Heart right ventricle (tissue), 16 donors: Measurements from ENCODE around the gene FAR1. TPM values are rescaled to one million over a fixed set of nuclear protein-coding genes. Genes with fewer than 3 reads are reported as not detected.

ENCODE experiments used
- ATAC-seq, 8 donors: fragments of 200-7000 bp; cut with Tn5 transposase; one replicate each; pipeline ENCODE4 v1.9.1; 2020; ENCODE audit warnings: mild to moderate bottlenecking in 8 of 8, moderate library complexity in 8 of 8, moderate number of reproducible peaks in 1 of 8
- DNase-seq, 2 donors: peaks; one replicate each; pipeline ENCODE4 v3.0.0-alpha.2; 2020
- H3K27ac ChIP-seq, 10 donors: fragments of 200-600 bp; sonication (generic) in 2 of 10; one replicate each; pipeline versions ENCODE4 v1.5.0 to v1.8.0; 2020 to 2022; ENCODE audit warnings: mild to moderate bottlenecking in 3 of 10
- H3K27me3 ChIP-seq, 7 donors: fragments of 200-600 bp; one replicate each; pipeline ENCODE4 v1.8.0; 2021 to 2022; ENCODE audit warnings: mild to moderate bottlenecking in 2 of 7
- H3K36me3 ChIP-seq, 9 donors: fragments of 200-600 bp; sonication (generic) in 1 of 9; one replicate each; pipeline versions ENCODE4 v1.5.0 to v1.8.0; 2020 to 2022; ENCODE audit warnings: mild to moderate bottlenecking in 2 of 9
- H3K4me1 ChIP-seq, 9 donors: fragments of 200-600 bp; sonication (generic) in 1 of 9; one replicate each; pipeline versions ENCODE4 v1.5.0 to v1.8.0; 2020 to 2022; ENCODE audit warnings: mild to moderate bottlenecking in 4 of 9
- H3K4me3 ChIP-seq, 10 donors: fragments of 200-600 bp; sonication (generic) in 2 of 10; one replicate each; pipeline versions ENCODE4 v1.5.0 to v1.8.0; 2020 to 2022; ENCODE audit warnings: mild to moderate bottlenecking in 7 of 10, moderate library complexity in 2 of 10
- H3K9me3 ChIP-seq, 11 donors: fragments of 200-600 bp in 10 of 11; sonication (generic) in 2 of 11; one replicate each; pipeline versions ENCODE4 v1.5.0 to v1.8.0; 2013 to 2022; ENCODE audit warnings: mild to moderate bottlenecking in 2 of 11, control low read depth in 1 of 11, moderate library complexity in 1 of 11
- WGBS, 2 donors: extraction: QIAGEN DNeasy Blood & Tissue Kit; methylation state at CpG; one replicate each; pipeline ENCODE4 v1.1.7; 2013; ENCODE audit warnings: inconsistent platforms in 1 of 2; 5-methylcytosine and 5-hydroxymethylcytosine counted together
- intact Hi-C, 10 donors: fragments of 100-400 bp; cut with DNase I; formaldehyde crosslinking; loops; one replicate each; pipeline versions ENCODE4 v1.11.1 to v1.14.2; 2022
- polyA plus RNA-seq, 2 donors: library from polyadenylated mRNA; stranded (reverse); fragments of 200-250 nt; gene quantifications; one replicate each; pipeline ENCODE4 v1.2.3, GENCODE V29; 2013
- total RNA-seq, 10 donors: library from RNA; stranded (reverse); fragmentation: NEBNext Ultra II Directional in 3 of 10; extraction: Animal tissue kit (Norgen Biotek cat#: 25700) in 3 of 10; gene quantifications; one replicate each; pipeline versions ENCODE4 v1.2.1 to v1.2.4, GENCODE V29; 2021 to 2023
- TF ChIP-seq, protein P1 (sequence below), 9 donors: fragments of 200-600 bp; sonication (generic) in 2 of 9; IDR thresholded peaks; one replicate each; pipeline versions ENCODE4 v1.5.0 to v1.8.0; 2021 to 2022; ENCODE audit warnings: antibody characterized with exemption in 9 of 9, mild to moderate bottlenecking in 5 of 9, moderate library complexity in 1 of 9
- donor health status: Arrhythmogenic right ventricular cardiomyopathy.
- donor health status: ischemic (EF 13 %, LVEDD 7.1; RV severe dilation, severe dysfunction).
- donor health status: healthy with polysubstance abuse.
- donor health status: DM: no; HTN: yes; CAD: no.
- donor health status: DM: no; HTN: no; CAD: no.
- donor health status: ischemic (EF 25% LVEDD 6.9; RV normal size, moderate dysfunction).
- donor health status: ischemic (EF 25% LVEDD 5.7; RV mildly dilated, moderate dysfunction).
- donor health status: healthy.
- donor health status: DM: yes; HTN: yes; CAD: no.
- donor health status: Ischemic cardiomyopathy.
- donor health status: ischemic (EF 35%, LVEDD 5.7; RV mildly dilated, moderate dysfunction).
- donor health status: nonischemic (EF 11% LVEDD 7.7; RV severe dilation, severe dysfunction).
- donor health status: DM: yes; HTN: yes; CAD: no.
- donor health status: PGD.
- donor health status: ischemic (EF 29% LVEDD 5.4; RV normal size, mild dysfunction).
- donor health status: nonischemic (EF 23%, LVEDD 6.1; RV moderate dilation, normal function).

Gene FAR1
- total and polyA plus RNA-seq, 12 donors, result 13.3 to 45.9 (median 36.1) TPM

GRCh38 chr11:13680501-13681264 is 12.2 kb downstream of the FAR1 start:
- peak in 5 of 8 donors; percentile 45 to 75 (median 62) for ATAC-seq
- peaks cover 0 to 82% (median 55%) of the 10 kb centered on the region in 9 donors for H3K4me1 ChIP-seq

DNA sequence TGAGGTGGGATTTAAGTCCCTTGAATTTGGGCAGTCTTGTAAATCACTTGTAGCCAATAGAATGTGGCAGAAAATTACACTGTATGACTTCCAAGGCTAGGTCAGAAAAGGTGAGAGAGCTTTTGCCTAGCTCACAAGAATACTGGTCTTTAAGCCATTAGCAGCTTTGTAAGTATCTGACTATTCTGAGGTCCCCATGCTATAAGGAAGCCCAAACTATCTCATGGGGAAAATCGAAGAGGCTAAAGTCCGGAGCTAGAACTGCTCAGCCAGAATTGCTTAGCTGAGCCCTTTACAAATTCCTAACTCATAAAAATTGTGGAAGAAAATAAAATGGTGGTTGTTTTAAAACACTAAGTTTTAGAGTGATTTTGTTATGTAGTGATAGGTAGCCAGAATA is 13.0 kb downstream of the FAR1 start:
- Histone ChIP-seq H3K27me3 (no peaks in the 10 kb centered on the region), H3K27ac (no peak overlapping the region), H3K36me3 (no peaks in the 10 kb centered on the region), H3K4me3 (no peak overlapping the region), H3K9me3 (no peaks in the 10 kb centered on the region), H3K4me1 (peaks cover 0 to 82% (median 57%) of the 10 kb centered on the region in 9 donors)
- intact Hi-C loops, result no loop called here
- DNase-seq (no peak), ATAC-seq (no peak)
- WGBS, 2 donors, result 91 to 96% methylated on average over 2 of the region's 2 CpGs
- TF ChIP-seq, protein P1, sequence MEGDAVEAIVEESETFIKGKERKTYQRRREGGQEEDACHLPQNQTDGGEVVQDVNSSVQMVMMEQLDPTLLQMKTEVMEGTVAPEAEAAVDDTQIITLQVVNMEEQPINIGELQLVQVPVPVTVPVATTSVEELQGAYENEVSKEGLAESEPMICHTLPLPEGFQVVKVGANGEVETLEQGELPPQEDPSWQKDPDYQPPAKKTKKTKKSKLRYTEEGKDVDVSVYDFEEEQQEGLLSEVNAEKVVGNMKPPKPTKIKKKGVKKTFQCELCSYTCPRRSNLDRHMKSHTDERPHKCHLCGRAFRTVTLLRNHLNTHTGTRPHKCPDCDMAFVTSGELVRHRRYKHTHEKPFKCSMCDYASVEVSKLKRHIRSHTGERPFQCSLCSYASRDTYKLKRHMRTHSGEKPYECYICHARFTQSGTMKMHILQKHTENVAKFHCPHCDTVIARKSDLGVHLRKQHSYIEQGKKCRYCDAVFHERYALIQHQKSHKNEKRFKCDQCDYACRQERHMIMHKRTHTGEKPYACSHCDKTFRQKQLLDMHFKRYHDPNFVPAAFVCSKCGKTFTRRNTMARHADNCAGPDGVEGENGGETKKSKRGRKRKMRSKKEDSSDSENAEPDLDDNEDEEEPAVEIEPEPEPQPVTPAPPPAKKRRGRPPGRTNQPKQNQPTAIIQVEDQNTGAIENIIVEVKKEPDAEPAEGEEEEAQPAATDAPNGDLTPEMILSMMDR (IDR thresholded peaks at IDR 0.05), result no peak

More at GRCh38 chr11:13680501-13681264, 12.2 kb downstream of the FAR1 start:
- intact Hi-C loops, result no loop called here
- H3K27ac ChIP-seq, result peak overlapping the region in 1 of 10 donors; percentile 62
- no peak overlapping the region for H3K4me3 ChIP-seq
- no peaks in the 10 kb centered on the region for H3K27me3 ChIP-seq
- WGBS, 2 donors, result 76 to 78% methylated on average over 4 of the region's 4 CpGs
- no peaks in the 10 kb centered on the region for H3K36me3 ChIP-seq
- TF ChIP-seq, protein P1 (IDR thresholded peaks at IDR 0.05), result no peak
- peak in 1 of 2 donors; percentile 6 for DNase-seq
- no peaks in the 10 kb centered on the region for H3K9me3 ChIP-seq

GRCh38 chr11:13682212-13682611 is 13.7 kb downstream of the FAR1 start:
- TF ChIP-seq, protein P1 (IDR thresholded peaks at IDR 0.05), result no peak
- 62 to 69% methylated on average over 1 of the region's 1 CpG for WGBS, 2 donors
- H3K36me3 ChIP-seq, result no peaks in the 10 kb centered on the region
- H3K9me3 ChIP-seq, result no peaks in the 10 kb centered on the region
- no peak overlapping the region for H3K27ac ChIP-seq
- H3K27me3 ChIP-seq, result no peaks in the 10 kb centered on the region
- intact Hi-C loops, result no loop called here
- DNase-seq (no peak), ATAC-seq (no peak)
- no peak overlapping the region for H3K4me3 ChIP-seq
- H3K4me1 ChIP-seq, result peaks cover 0 to 88% (median 57%) of the 10 kb centered on the region in 9 donors

- WGBS, 2 donors, result 48 to 52% methylated on average over 5 of the region's 5 CpGs
- DNase-seq (peak in 1 of 2 donors; percentile 9), ATAC-seq (peak in 4 of 8 donors; percentile 49 to 62 (median 58))
- peaks cover 0 to 68% (median 50%) of the 10 kb centered on the region in 9 donors for H3K4me1 ChIP-seq
- no peaks in the 10 kb centered on the region for H3K36me3 ChIP-seq
- no peaks in the 10 kb centered on the region for H3K27me3 ChIP-seq
- intact Hi-C loops, result no loop called here
- H3K4me3 ChIP-seq, result no peak overlapping the region
- TF ChIP-seq, protein P1 (IDR thresholded peaks at IDR 0.05), result no peak
- H3K27ac ChIP-seq, result peak overlapping the region in 7 of 10 donors; percentile 1 to 59 (median 19)
- H3K9me3 ChIP-seq, result no peaks in the 10 kb centered on the region
These were observed 17.1 kb downstream of the FAR1 start for GRCh38 chr11:13685461-13686108.
